GM23338 (cell line): ENCODE measurements around the gene PJA2. TPM values are rescaled to one million over a fixed set of nuclear protein-coding genes. Genes with fewer than 3 reads are reported as not detected.

Experiments used
- ATAC-seq: fragments of 200-7000 bp; cut with Tn5 transposase; 3 replicates; pipeline ENCODE4 v1.9.1; 2020
- DNase-seq: peaks from one replicate; pipeline ENCODE4 v3.0.0-alpha.2; 2015; ENCODE audit warnings: low spot score
- H2AFZ ChIP-seq: fragments of 200-600 bp; sonication (generic); 2 replicates; pipeline ENCODE4 v1.8.0; 2016; ENCODE audit warnings: antibody characterized with exemption, mild to moderate bottlenecking, moderate library complexity
- H3F3A ChIP-seq: fragments of 200-600 bp; sonication (generic); replicated peaks from 2 replicates; pipeline ENCODE4 v1.8.0; 2017; ENCODE audit warnings: antibody characterized with exemption, mixed run types, low read depth
- H3K27ac ChIP-seq: fragments of 200-600 bp; sonication (generic); 2 replicates; pipeline ENCODE4 v1.6.1; 2016; ENCODE audit warnings: low read depth
- H3K27me3 ChIP-seq: fragments of 200-600 bp; sonication (generic); 2 replicates; pipeline ENCODE4 v1.8.0; 2016; ENCODE audit warnings: mild to moderate bottlenecking, mixed run types, moderate library complexity; ENCODE audit not compliant: insufficient read depth
- H3K36me3 ChIP-seq: fragments of 200-600 bp; sonication (generic); 2 replicates; pipeline ENCODE4 v1.8.0; 2016; ENCODE audit warnings: mild to moderate bottlenecking; ENCODE audit not compliant: insufficient read depth
- H3K4me1 ChIP-seq: fragments of 200-600 bp; sonication (generic); 2 replicates; pipeline ENCODE4 v1.8.0; 2016; ENCODE audit warnings: mild to moderate bottlenecking, moderate library complexity; ENCODE audit not compliant: insufficient read depth
- H3K4me2 ChIP-seq: fragments of 200-600 bp; sonication (generic); 2 replicates; pipeline ENCODE4 v1.7.1; 2017; ENCODE audit warnings: mixed run types
- H3K4me3 ChIP-seq: fragments of 200-600 bp; sonication (generic); 2 replicates; pipeline ENCODE4 v1.6.1; 2016; ENCODE audit warnings: mixed run types
- H3K79me2 ChIP-seq: fragments of 200-600 bp; sonication (generic); replicated peaks from 2 replicates; pipeline ENCODE4 v1.8.0; 2017; ENCODE audit warnings: mild to moderate bottlenecking; ENCODE audit not compliant: insufficient read depth
- H3K9me2 ChIP-seq: fragments of 200-600 bp; sonication (generic); 2 replicates; pipeline ENCODE4 v1.8.0; 2017; ENCODE audit not compliant: insufficient read depth
- H4K20me1 ChIP-seq: fragments of 200-600 bp; sonication (generic); replicated peaks from 2 replicates; pipeline ENCODE4 v1.8.0; 2017; ENCODE audit warnings: mild to moderate bottlenecking; ENCODE audit not compliant: insufficient read depth
- H3K27ac Mint-ChIP-seq: 2 replicates; pipeline ENCODE4 v1.8.0; 2020; ENCODE audit warnings: inconsistent platforms, mild to moderate bottlenecking, moderate library complexity, mixed read lengths
- H3K27me3 Mint-ChIP-seq: 3 replicates; pipeline ENCODE4 v1.8.0; 2022; ENCODE audit warnings: low read depth, mild to moderate bottlenecking, moderate library complexity, mixed read lengths, inconsistent platforms; ENCODE audit not compliant: insufficient read depth, poor library complexity
- H3K36me3 Mint-ChIP-seq: 3 replicates; pipeline ENCODE4 v1.8.0; 2021; ENCODE audit warnings: low read depth, mild to moderate bottlenecking, inconsistent platforms, moderate library complexity, mixed read lengths
- H3K4me1 Mint-ChIP-seq: 3 replicates; pipeline ENCODE4 v1.8.0; 2020; ENCODE audit warnings: mild to moderate bottlenecking, inconsistent platforms, mixed read lengths
- H3K4me3 Mint-ChIP-seq: 3 replicates; pipeline ENCODE4 v1.8.0; 2021; ENCODE audit warnings: moderate library complexity, mild to moderate bottlenecking, inconsistent platforms, mixed read lengths
- H3K9me3 Mint-ChIP-seq: 3 replicates; pipeline ENCODE4 v1.8.0; 2020; ENCODE audit warnings: moderate library complexity, mild to moderate bottlenecking, inconsistent platforms, mixed read lengths
- CREB1 ChIP-seq: fragments of 250-450 bp; sonication (Bioruptor Pico); IDR thresholded peaks from 2 replicates; pipeline ENCODE4 v1.5.0; 2020; ENCODE audit warnings: low read depth, mild to moderate bottlenecking, moderate library complexity
- CTCF ChIP-seq, 2 experiments: fragments of 200-600 bp in 1 of 2; sonication (generic) in 1 of 2; conservative IDR thresholded peaks; 2 replicates each; pipeline versions ENCODE4 v1.5.1 to v1.6.1; 2016 to 2017; ENCODE audit warnings: antibody characterized with exemption in 2 of 2, low read depth in 2 of 2, mild to moderate bottlenecking in 2 of 2, moderate library complexity in 1 of 2
- ETS1 ChIP-seq: IDR thresholded peaks from 2 replicates; pipeline ENCODE4 v1.6.1; 2016; ENCODE audit warnings: antibody characterized with exemption
- EZH2phosphoT487 ChIP-seq: fragments of 200-600 bp; sonication (generic); IDR thresholded peaks from one replicate; pipeline ENCODE4 v1.8.1; 2018; ENCODE audit warnings: antibody characterized with exemption; ENCODE audit not compliant: unreplicated experiment
- NANOG ChIP-seq: IDR thresholded peaks from 2 replicates; pipeline ENCODE4 v1.6.1; 2016; ENCODE audit warnings: antibody characterized with exemption, borderline replicate concordance
- POLR2AphosphoS5 ChIP-seq: IDR thresholded peaks from 2 replicates; pipeline ENCODE4 v1.6.1; 2016; ENCODE audit warnings: antibody characterized with exemption, low read depth
- STAT1 ChIP-seq: IDR thresholded peaks from one replicate; pipeline ENCODE4 v1.6.1; 2016; ENCODE audit warnings: antibody characterized with exemption; ENCODE audit not compliant: unreplicated experiment
- ZNF331 ChIP-seq: fragments of 250-450 bp; sonication (Bioruptor Pico); IDR thresholded peaks from 2 replicates; pipeline ENCODE4 v1.5.0; 2020; ENCODE audit warnings: low read depth, mild to moderate bottlenecking, moderate library complexity
- ZNF462 ChIP-seq: fragments of 250-450 bp; sonication (Bioruptor Pico); IDR thresholded peaks from 2 replicates; pipeline ENCODE4 v1.5.0; 2020; ENCODE audit warnings: mild to moderate bottlenecking, moderate library complexity
- polyA plus RNA-seq: library from polyadenylated mRNA; unstranded; fragments of >200 nt; fragmentation: Nextera tagmentation; extraction: Ambion mirVana; gene quantifications from 2 replicates; pipeline ENCODE4 v1.2.1, GENCODE V29; 2016
- total RNA-seq: library from RNA; depleted of rRNA; stranded (reverse); fragments of >200 nt; shearing (Covaris generic); gene quantifications from 2 replicates; pipeline ENCODE4 v1.2.3, GENCODE V29; 2014

The PJA2 gene
- total and polyA plus RNA-seq, 2 experiments from 2014 or later: 31.5 to 65.3 TPM

- no peak for TF ChIP-seq CREB1 (CRISPR knock-in tag)
- no peak for TF ChIP-seq ETS1
- no peak for TF ChIP-seq ZNF331 (CRISPR knock-in tag)
- TF ChIP-seq NANOG: no peak
- TF ChIP-seq EZH2phosphoT487: no peak
- TF ChIP-seq CTCF (conservative IDR thresholded peaks at IDR 0.05; ENCODE audit: low read depth in 2 of 2): no peak
These were observed 35.8 kb downstream of the PJA2 start (continued) for GRCh38 chr5:109373932-109374331.

GRCh38 chr5:109370343-109370742, 39.4 kb downstream of the PJA2 start:
- DNase-seq (no peak), ATAC-seq (no peak)
- Histone ChIP-seq H3K79me2 (0 out of 2 replicates have a peak, but pooled peaks cover 10% of the 10 kb centered on the region), H3K36me3 (peaks cover 8% of the 10 kb centered on the region; the same call in 1 of the 2 replicates), H4K20me1 (no peaks in the 10 kb centered on the region; the same call in 1 of the 2 replicates), H3K4me1 (no peaks in the 10 kb centered on the region), H3K27me3 (no peaks in the 10 kb centered on the region), H3K9me2 (no peaks in the 10 kb centered on the region), H3K4me2 (no peak overlapping the region), H3K27ac (no peak overlapping the region), H2AFZ (no peak overlapping the region), H3K4me3 (no peak overlapping the region), H3F3A (no peaks in the 10 kb centered on the region)
- peaks cover 1% of the 10 kb centered on the region for H3K27me3 Mint-ChIP-seq
- H3K4me1 Mint-ChIP-seq: peaks cover 3% of the 10 kb centered on the region; the same call in 2 of the 3 replicates
- peaks cover 24% of the 10 kb centered on the region for H3K36me3 Mint-ChIP-seq
- H3K4me3 Mint-ChIP-seq: no peak overlapping the region
- no peak overlapping the region for H3K27ac Mint-ChIP-seq
- peaks cover 2% of the 10 kb centered on the region; the same call in 2 of the 3 replicates for H3K9me3 Mint-ChIP-seq
- TF ChIP-seq CTCF (conservative IDR thresholded peaks at IDR 0.05; ENCODE audit: low read depth in 2 of 2) (no peak), ZNF331 (CRISPR knock-in tag) (no peak), STAT1 (no peak), POLR2AphosphoS5 (no peak), ETS1 (no peak), ZNF462 (CRISPR knock-in tag) (no peak)
